AG10803 (cell line): ENCODE measurements around the gene C1orf35.

Experiments
- DNase-seq: peaks from one replicate; pipeline ENCODE4 v3.0.0; 2010; ENCODE audit warnings: low read depth
- H3K4me3 ChIP-seq: 2 replicates; pipeline ENCODE4 v1.5.1; 2011; ENCODE audit warnings: mild to moderate bottlenecking, low read length, control low read depth
- TF ChIP-seq, protein P1 (sequence below): conservative IDR thresholded peaks from 2 replicates; pipeline ENCODE4 v1.5.1; 2011; ENCODE audit warnings: mild to moderate bottlenecking, low read length, control low read depth, inconsistent platforms

C1orf35 gene

GRCh38 chr1:228065543-228066347, 37.4 kb downstream of the C1orf35 start:
- no peak overlapping the region for H3K4me3 ChIP-seq
- no peak for DNase-seq
- TF ChIP-seq, protein P1, sequence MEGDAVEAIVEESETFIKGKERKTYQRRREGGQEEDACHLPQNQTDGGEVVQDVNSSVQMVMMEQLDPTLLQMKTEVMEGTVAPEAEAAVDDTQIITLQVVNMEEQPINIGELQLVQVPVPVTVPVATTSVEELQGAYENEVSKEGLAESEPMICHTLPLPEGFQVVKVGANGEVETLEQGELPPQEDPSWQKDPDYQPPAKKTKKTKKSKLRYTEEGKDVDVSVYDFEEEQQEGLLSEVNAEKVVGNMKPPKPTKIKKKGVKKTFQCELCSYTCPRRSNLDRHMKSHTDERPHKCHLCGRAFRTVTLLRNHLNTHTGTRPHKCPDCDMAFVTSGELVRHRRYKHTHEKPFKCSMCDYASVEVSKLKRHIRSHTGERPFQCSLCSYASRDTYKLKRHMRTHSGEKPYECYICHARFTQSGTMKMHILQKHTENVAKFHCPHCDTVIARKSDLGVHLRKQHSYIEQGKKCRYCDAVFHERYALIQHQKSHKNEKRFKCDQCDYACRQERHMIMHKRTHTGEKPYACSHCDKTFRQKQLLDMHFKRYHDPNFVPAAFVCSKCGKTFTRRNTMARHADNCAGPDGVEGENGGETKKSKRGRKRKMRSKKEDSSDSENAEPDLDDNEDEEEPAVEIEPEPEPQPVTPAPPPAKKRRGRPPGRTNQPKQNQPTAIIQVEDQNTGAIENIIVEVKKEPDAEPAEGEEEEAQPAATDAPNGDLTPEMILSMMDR, result no peak

- H3K4me3 ChIP-seq, result no peak overlapping the region
- TF ChIP-seq, protein P1, result no peak
Observed at GRCh38 chr1:228064741-228065542, 38.2 kb downstream of the C1orf35 start.

DNA sequence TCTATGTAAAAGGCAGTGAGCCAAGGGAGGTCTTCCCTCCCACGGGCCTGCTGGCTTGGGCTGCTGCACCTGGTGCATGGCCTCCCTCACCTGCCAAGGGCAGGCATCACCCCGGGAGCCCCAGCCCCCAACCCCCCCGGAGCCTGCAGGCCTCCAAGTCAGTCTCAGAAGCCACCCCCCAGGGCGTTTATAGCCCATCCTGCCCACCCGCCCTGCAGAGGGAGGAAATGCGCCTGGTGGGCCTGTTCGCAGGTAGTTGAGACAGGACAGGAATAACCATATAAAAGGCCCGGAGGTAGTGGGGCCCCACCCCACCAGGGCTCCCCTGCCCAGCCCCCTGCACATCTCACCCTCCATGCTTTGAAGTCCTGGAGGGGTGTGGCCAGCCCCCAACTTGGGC, 38.8 kb downstream of the C1orf35 start:
- no peak for DNase-seq
- TF ChIP-seq, protein P1, result no peak
- H3K4me3 ChIP-seq, result no peak overlapping the region

More at GRCh38 chr1:228064741-228065542, 38.2 kb downstream of the C1orf35 start:
- DNase-seq, result no peak

DNA sequence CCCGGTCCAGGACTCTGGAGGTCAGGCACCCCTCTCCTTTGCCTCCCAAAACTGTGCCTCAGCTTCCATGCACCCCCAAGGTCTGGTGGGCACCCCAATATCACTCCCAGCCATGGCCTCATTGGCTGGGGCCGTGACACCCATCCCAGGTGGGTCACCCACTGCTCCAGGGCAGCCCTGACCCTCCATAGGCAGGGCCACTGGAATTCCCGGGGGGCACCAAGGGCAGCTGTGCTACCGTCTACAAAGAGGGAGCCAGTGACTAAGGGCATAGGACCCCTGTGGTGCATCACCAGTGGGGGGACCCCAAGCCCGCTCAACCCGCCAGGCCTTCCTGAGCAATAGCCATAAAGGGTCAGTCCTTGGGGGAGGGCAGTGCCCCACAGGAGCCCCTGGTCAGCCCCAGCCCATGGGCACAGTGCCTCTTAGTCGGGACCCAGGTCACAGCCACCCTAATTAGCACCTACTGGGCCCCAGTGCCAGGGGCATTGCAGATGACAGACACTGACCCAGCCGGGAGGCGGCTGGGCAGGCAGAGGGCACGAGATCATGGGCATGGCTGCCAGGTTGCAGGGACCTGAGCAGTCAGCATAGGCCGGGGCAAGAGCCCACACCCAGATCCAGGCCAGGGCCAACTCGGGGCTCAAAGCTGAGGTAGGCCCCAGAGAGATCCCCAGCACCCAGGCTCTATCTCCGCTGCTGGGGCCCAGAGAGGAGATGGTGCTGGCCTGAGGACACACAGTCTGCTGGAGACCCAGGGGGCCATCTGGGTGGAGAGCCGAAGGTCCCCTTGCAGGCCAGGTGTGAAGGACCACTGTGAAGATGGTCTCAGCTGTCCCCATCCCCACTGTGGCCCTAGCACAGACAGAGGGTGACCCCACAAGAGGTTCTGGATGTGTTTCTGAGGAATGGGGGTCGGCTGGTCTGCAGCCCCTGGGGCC, 39.6 kb downstream of the C1orf35 start:
- TF ChIP-seq, protein P1, result no peak
- DNase-seq, result no peak
- no peak overlapping the region for H3K4me3 ChIP-seq

- H3K4me3 ChIP-seq, result no peak overlapping the region
- no peak for DNase-seq
- TF ChIP-seq, protein P1, result no peak
Observed at GRCh38 chr1:228062812-228063211, 40.3 kb downstream of the C1orf35 start.

DNA sequence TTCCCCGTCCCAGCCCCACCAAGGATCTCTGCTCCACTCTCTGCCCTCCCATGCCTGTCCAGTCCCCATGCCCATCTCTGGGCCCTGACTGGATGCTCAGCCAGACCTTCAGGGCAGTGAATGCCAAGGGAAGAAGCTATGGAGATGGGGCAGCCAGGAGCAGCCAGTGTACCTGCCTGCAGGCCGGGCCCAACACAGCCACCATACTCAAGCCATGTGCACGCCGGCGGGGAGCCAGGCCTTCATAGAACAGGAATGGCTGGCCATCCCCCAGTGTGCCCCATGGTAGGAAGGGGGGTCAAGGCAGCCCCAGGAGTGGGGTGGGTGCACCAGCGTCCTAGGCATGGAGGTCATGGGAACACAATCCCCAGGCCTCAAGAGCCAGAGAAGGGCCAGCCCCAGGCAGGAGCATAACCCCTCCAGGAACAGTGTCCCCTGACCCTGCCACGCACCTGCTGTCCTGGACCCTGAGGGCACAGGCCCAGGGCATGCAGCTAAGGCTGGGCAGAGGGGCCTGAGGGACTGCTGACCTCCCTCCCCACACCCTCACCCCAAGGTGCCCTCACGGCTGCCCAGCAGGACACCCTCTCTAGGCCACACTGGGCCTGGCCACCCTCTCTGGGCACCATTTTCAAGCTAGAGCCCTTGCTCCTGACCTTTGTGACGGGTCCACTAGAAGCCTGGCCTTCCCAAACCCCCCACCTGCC, 40.9 kb downstream of the C1orf35 start:
- H3K4me3 ChIP-seq, result no peak overlapping the region
- DNase-seq, result no peak
- TF ChIP-seq, protein P1, result no peak
